OCI-LY1 (cell line): ENCODE results near the gene FADS2.
A peak's percentile ranks its signal among the peaks of the same experiment; 100 is the strongest.

Experiments
- EZH2 ChIP-seq: fragments of 200-600 bp; sonication (generic), shearing (Covaris generic); IDR thresholded peaks from 2 replicates; pipeline ENCODE4 v1.8.0; 2017; ENCODE audit warnings: borderline replicate concordance, mixed run types, mild to moderate bottlenecking, antibody characterized with exemption, low read length, moderate library complexity, mixed read lengths
- TF ChIP-seq, protein P1 (sequence below): fragments of 200-600 bp; sonication (generic), shearing (Covaris generic); IDR thresholded peaks from 2 replicates; pipeline ENCODE4 v1.5.1; 2017; ENCODE audit warnings: mild to moderate bottlenecking, antibody characterized with exemption, low read length, moderate library complexity, mixed read lengths

DNA sequence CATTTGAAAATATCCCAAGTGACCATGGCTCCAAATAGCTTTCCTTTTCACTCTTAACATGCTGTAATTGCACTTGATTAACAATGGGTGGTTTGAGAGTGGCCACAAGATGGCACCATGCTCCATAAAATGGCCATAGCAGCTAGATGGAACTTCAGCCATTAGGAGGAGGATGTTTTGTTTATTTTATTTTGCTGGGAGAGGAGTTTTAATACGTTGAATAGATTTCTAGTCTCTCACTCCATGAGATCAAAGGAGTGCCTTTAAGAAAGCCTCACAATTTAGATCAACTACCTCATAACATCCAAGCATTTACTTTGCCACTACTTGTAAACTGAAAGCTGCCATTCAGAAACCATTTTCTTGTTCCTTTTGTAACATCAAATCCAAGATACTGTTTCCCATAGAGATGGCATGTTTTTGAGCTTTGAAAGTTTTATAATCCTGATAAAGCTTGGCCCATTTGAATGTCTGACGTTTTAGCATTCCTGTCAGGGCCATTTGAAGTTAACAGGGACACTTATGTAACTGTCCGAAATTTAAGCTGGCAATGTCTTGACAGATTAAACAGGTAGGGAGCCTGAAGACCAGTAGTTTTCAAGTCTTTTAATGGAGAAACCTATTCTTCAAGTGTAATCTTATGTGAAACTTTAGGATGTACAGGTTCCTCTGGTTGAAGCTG, 30.7 kb upstream of the FADS2 start:
- no peak for TF ChIP-seq EZH2
- TF ChIP-seq, protein P1, sequence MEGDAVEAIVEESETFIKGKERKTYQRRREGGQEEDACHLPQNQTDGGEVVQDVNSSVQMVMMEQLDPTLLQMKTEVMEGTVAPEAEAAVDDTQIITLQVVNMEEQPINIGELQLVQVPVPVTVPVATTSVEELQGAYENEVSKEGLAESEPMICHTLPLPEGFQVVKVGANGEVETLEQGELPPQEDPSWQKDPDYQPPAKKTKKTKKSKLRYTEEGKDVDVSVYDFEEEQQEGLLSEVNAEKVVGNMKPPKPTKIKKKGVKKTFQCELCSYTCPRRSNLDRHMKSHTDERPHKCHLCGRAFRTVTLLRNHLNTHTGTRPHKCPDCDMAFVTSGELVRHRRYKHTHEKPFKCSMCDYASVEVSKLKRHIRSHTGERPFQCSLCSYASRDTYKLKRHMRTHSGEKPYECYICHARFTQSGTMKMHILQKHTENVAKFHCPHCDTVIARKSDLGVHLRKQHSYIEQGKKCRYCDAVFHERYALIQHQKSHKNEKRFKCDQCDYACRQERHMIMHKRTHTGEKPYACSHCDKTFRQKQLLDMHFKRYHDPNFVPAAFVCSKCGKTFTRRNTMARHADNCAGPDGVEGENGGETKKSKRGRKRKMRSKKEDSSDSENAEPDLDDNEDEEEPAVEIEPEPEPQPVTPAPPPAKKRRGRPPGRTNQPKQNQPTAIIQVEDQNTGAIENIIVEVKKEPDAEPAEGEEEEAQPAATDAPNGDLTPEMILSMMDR = peak; percentile 88
